IMR-90 (cell line): ENCODE results near the gene CHPF2. TPM values are rescaled to one million over a fixed set of nuclear protein-coding genes. Genes with fewer than 3 reads are reported as not detected.

ENCODE experiments used
- ATAC-seq: fragments of 200-7000 bp; cut with Tn5 transposase; 2 replicates; pipeline ENCODE4 v1.9.1; 2020; ENCODE audit warnings: low read depth, mild to moderate bottlenecking, moderate library complexity
- BruUV-seq: library from RNA; stranded (reverse); fragments of 400-500 nt; replicated peaks from 2 replicates; lab custom pipeline; 2021; lab: Mats Ljungman, UMichigan
- CTCF ChIA-PET: fragments of 300-600 bp; formaldehyde crosslinking; extraction: SDS; loops from one replicate; lab custom pipeline; 2021; ENCODE audit warnings: antibody characterized with exemption; lab: Yijun Ruan, JAX
- POLR2A ChIA-PET: fragments of 300-600 bp; sonication (Branson Sonifier 250); formaldehyde crosslinking; loops from one replicate; lab custom pipeline; 2022; ENCODE audit warnings: antibody characterized with exemption; ENCODE audit not compliant: unreplicated experiment; lab: Charles Lee
- DNase-seq: peaks from one replicate; pipeline ENCODE4 v3.0.0; 2013
- H2AFZ ChIP-seq: replicated peaks from 2 replicates; pipeline ENCODE3; 2013; ENCODE audit warnings: low read length, mild to moderate bottlenecking; ENCODE audit not compliant: poor library complexity
- H2AK5ac ChIP-seq: 2 replicates; pipeline ENCODE4 v1.6.1; 2013; ENCODE audit warnings: low read depth, low read length, inconsistent platforms
- H2AK9ac ChIP-seq: replicated peaks from 2 replicates; pipeline ENCODE3; 2013; ENCODE audit warnings: mild to moderate bottlenecking, low read depth, low read length, moderate library complexity; ENCODE audit not compliant: poor library complexity
- H2BK120ac ChIP-seq: 2 replicates; pipeline ENCODE4 v1.6.1; 2013; ENCODE audit warnings: low read depth, low read length, inconsistent platforms
- H2BK15ac ChIP-seq: 3 replicates; pipeline ENCODE4 v1.6.1; 2013; ENCODE audit warnings: low read depth, low read length, inconsistent platforms
- H2BK20ac ChIP-seq: 2 replicates; pipeline ENCODE4 v1.6.1; 2013; ENCODE audit warnings: low read depth, mild to moderate bottlenecking, inconsistent platforms, low read length, moderate library complexity
- H2BK5ac ChIP-seq: 2 replicates; pipeline ENCODE4 v1.6.1; 2013; ENCODE audit warnings: mild to moderate bottlenecking, low read depth, low read length, inconsistent platforms; ENCODE audit not compliant: poor library complexity, severe bottlenecking
- H3K14ac ChIP-seq: replicated peaks from 2 replicates; pipeline ENCODE4 v1.6.1; 2013; ENCODE audit warnings: low read depth, low read length, inconsistent platforms
- H3K18ac ChIP-seq: 2 replicates; pipeline ENCODE4 v1.6.1; 2013; ENCODE audit warnings: low read depth, low read length, control low read depth
- H3K23ac ChIP-seq: 2 replicates; pipeline ENCODE4 v1.6.1; 2013; ENCODE audit warnings: low read depth, low read length, inconsistent platforms
- H3K27ac ChIP-seq: 2 replicates; pipeline ENCODE4 v1.5.1; 2013; ENCODE audit warnings: mild to moderate bottlenecking, control low read depth, low read length; ENCODE audit not compliant: insufficient read depth
- H3K27me3 ChIP-seq: 2 replicates; pipeline ENCODE4 v1.6.1; 2013; ENCODE audit warnings: low read length; ENCODE audit not compliant: control insufficient read depth, insufficient read depth
- H3K36me3 ChIP-seq: 2 replicates; pipeline ENCODE4 v1.6.1; 2013; ENCODE audit warnings: low read length, mixed read lengths; ENCODE audit not compliant: control insufficient read depth, insufficient read depth
- H3K4ac ChIP-seq: 2 replicates; pipeline ENCODE4 v1.6.1; 2013; ENCODE audit warnings: low read depth, low read length, inconsistent platforms
- H3K4me1 ChIP-seq: 2 replicates; pipeline ENCODE4 v1.6.1; 2013; ENCODE audit warnings: low read length, mixed read lengths; ENCODE audit not compliant: control insufficient read depth, insufficient read depth
- H3K4me2 ChIP-seq: 2 replicates; pipeline ENCODE4 v1.6.1; 2013; ENCODE audit warnings: low read depth, mild to moderate bottlenecking, control low read depth, low read length, moderate library complexity
- H3K4me3 ChIP-seq: 2 replicates; pipeline ENCODE4 v1.5.1; 2013; ENCODE audit warnings: low read depth, mild to moderate bottlenecking, control low read depth, low read length, moderate library complexity; ENCODE audit not compliant: insufficient read depth
- H3K56ac ChIP-seq: 2 replicates; pipeline ENCODE4 v1.6.1; 2013; ENCODE audit warnings: low read length, inconsistent platforms; ENCODE audit not compliant: insufficient read depth; ENCODE audit errors: extremely low read depth
- H3K79me1 ChIP-seq, 2 experiments: 2 replicates each; pipeline ENCODE4 v1.6.1; 2013; ENCODE audit warnings: low read length in 2 of 2, inconsistent platforms in 1 of 2, low read depth in 1 of 2
- H3K9ac ChIP-seq: 2 replicates; pipeline ENCODE4 v1.6.1; 2013; ENCODE audit warnings: low read depth, low read length, control low read depth
- H3K9me1 ChIP-seq: 2 replicates; pipeline ENCODE4 v1.6.1; 2013; ENCODE audit warnings: low read length, inconsistent platforms; ENCODE audit not compliant: insufficient read depth
- H3K9me3 ChIP-seq: 2 replicates; pipeline ENCODE4 v1.6.1; 2013; ENCODE audit warnings: low read length; ENCODE audit not compliant: control insufficient read depth, insufficient read depth
- H4K20me1 ChIP-seq: 2 replicates; pipeline ENCODE4 v1.6.1; 2013; ENCODE audit warnings: low read length, inconsistent platforms; ENCODE audit not compliant: insufficient read depth
- H4K5ac ChIP-seq: 2 replicates; pipeline ENCODE4 v1.6.1; 2013; ENCODE audit warnings: mild to moderate bottlenecking, low read depth, low read length, control low read depth
- H4K8ac ChIP-seq, 2 experiments: 2 replicates each; pipeline ENCODE4 v1.6.1; 2013; ENCODE audit warnings: low read depth in 2 of 2, low read length in 2 of 2, control low read depth in 1 of 2, inconsistent platforms in 1 of 2
- H4K91ac ChIP-seq: 2 replicates; pipeline ENCODE4 v1.6.1; 2013; ENCODE audit warnings: low read depth, low read length, inconsistent platforms; ENCODE audit not compliant: insufficient read depth
- BHLHE40 ChIP-seq: fragments of 150-350 bp; IDR thresholded peaks from 2 replicates; pipeline ENCODE4 v1.6.1; 2016; ENCODE audit warnings: mild to moderate bottlenecking, low read depth, low read length
- CEBPB ChIP-seq: IDR thresholded peaks from 2 replicates; pipeline ENCODE4 v1.6.1; 2012; ENCODE audit warnings: low read depth, low read length, improper control_type of control experiment
- CHD1 ChIP-seq: IDR thresholded peaks from 2 replicates; pipeline ENCODE4 v1.6.1; 2012; ENCODE audit warnings: low read depth, low read length, improper control_type of control experiment
- CTCF ChIP-seq: conservative IDR thresholded peaks from 2 replicates; pipeline ENCODE4 v1.5.1; 2012; ENCODE audit warnings: mild to moderate bottlenecking, low read depth, low read length, improper control_type of control experiment
- ELK1 ChIP-seq: fragments of 150-350 bp; IDR thresholded peaks from 2 replicates; pipeline ENCODE4 v1.6.1; 2016; ENCODE audit warnings: low read depth, mild to moderate bottlenecking, low read length, moderate library complexity, borderline replicate concordance
- FOS ChIP-seq: fragments of 150-350 bp; IDR thresholded peaks from 2 replicates; pipeline ENCODE4 v1.6.1; 2016; ENCODE audit warnings: low read depth, low read length
- MAFK ChIP-seq: IDR thresholded peaks from 2 replicates; pipeline ENCODE4 v1.6.1; 2012; ENCODE audit warnings: low read depth, low read length, improper control_type of control experiment
- MAZ ChIP-seq: IDR thresholded peaks from 2 replicates; pipeline ENCODE4 v1.6.1; 2012; ENCODE audit warnings: low read depth, mild to moderate bottlenecking, low read length, improper control_type of control experiment, moderate library complexity, borderline replicate concordance
- MXI1 ChIP-seq: IDR thresholded peaks from 2 replicates; pipeline ENCODE4 v1.6.1; 2012; ENCODE audit warnings: low read depth, mild to moderate bottlenecking, low read length, moderate library complexity, borderline replicate concordance
- NFE2L2 ChIP-seq: fragments of 150-350 bp; IDR thresholded peaks from 2 replicates; pipeline ENCODE4 v1.6.1; 2016; ENCODE audit warnings: low read depth, mild to moderate bottlenecking, low read length
- POLR2A ChIP-seq: IDR thresholded peaks from 2 replicates; pipeline ENCODE4 v1.6.1; 2012; ENCODE audit warnings: mild to moderate bottlenecking, low read depth, low read length
- RAD21 ChIP-seq: IDR thresholded peaks from 2 replicates; pipeline ENCODE4 v1.6.1; 2012; ENCODE audit warnings: low read length, improper control_type of control experiment
- RCOR1 ChIP-seq: IDR thresholded peaks from 2 replicates; pipeline ENCODE4 v1.6.1; 2012; ENCODE audit warnings: mild to moderate bottlenecking, low read length, improper control_type of control experiment; ENCODE audit not compliant: insufficient replicate concordance
- RFX5 ChIP-seq: IDR thresholded peaks from 2 replicates; pipeline ENCODE4 v1.8.0; 2012; ENCODE audit warnings: low read depth, mild to moderate bottlenecking, low read length, moderate library complexity
- SMC3 ChIP-seq: fragments of 150-350 bp; IDR thresholded peaks from 2 replicates; pipeline ENCODE4 v1.6.1; 2016; ENCODE audit warnings: low read depth, mild to moderate bottlenecking, antibody characterized with exemption, low read length, moderate library complexity
- USF2 ChIP-seq: fragments of 150-350 bp; IDR thresholded peaks from 2 replicates; pipeline ENCODE4 v1.6.1; 2017; ENCODE audit warnings: mild to moderate bottlenecking, antibody characterized with exemption, low read length, low read depth
- WGBS, 2 experiments: methylation state at CpG; one replicate each; pipeline versions ENCODE4 v1.1.5 to v1.1.7; 2013; ENCODE audit warnings: missing lambda C conversion rate in 2 of 2; ENCODE audit not compliant: insufficient read length in 1 of 2; ENCODE audit errors: extremely low coverage in 2 of 2; 5-methylcytosine and 5-hydroxymethylcytosine counted together
- dilution Hi-C: fragments of 300-500 bp; cut with HindIII; formaldehyde crosslinking; loops from one replicate; pipeline ENCODE4 v1.14.3; 2018; ENCODE audit warnings: low sequenced_read_pairs; ENCODE audit not compliant: unreplicated experiment
- in situ Hi-C: fragments of 300-500 bp; cut with MboI; formaldehyde crosslinking; loops from 3 replicates; pipeline ENCODE4 v1.14.3; 2019; ENCODE audit warnings: low sequenced_read_pairs, inconsistent platforms, mixed read lengths
- intact Hi-C: fragments of 100-400 bp; cut with micrococcal nuclease; formaldehyde crosslinking; loops from 2 replicates; pipeline ENCODE4 v1.10.0; 2022
- polyA plus RNA-seq, 3 experiments: library from polyadenylated mRNA; depleted of rRNA; stranded (reverse); fragments of >200 nt; gene quantifications; 2 replicates each; pipeline ENCODE4 v1.2.3, GENCODE V29; 2012; ENCODE audit warnings: low replicate concordance in 1 of 3
- total RNA-seq: library from RNA; depleted of rRNA; stranded (reverse); fragments of >200 nt; gene quantifications from 2 replicates; pipeline ENCODE4 v1.2.3, GENCODE V29; 2012

CHPF2 gene
- total and polyA plus RNA-seq, 2 of the 4 experiments (the other 2 are of a cell fraction), result 26.2 to 77.0 TPM

- peak overlapping the region; percentile 70 for H3K27ac ChIP-seq
- H3K4me2 ChIP-seq, result peak overlapping the region; percentile 71
Measured at GRCh38 chr7:151251328-151251688, 19.0 kb downstream of the CHPF2 start.

More at GRCh38 chr7:151251328-151251688, 19.0 kb downstream of the CHPF2 start:
- no peaks in the 10 kb centered on the region; the same call in 1 of the 2 replicates for H3K27me3 ChIP-seq
- peak overlapping the region; percentile 74 for H3K4me3 ChIP-seq
- no peaks in the 10 kb centered on the region for H3K36me3 ChIP-seq
- H4K5ac ChIP-seq, result peak overlapping the region; percentile 53
- H3K9me3 ChIP-seq, result no peaks in the 10 kb centered on the region
- H2BK120ac ChIP-seq, result peak overlapping the region; percentile 33
- peak overlapping the region; percentile 66 for H3K4ac ChIP-seq
- no peak for TF ChIP-seq FOS
- TF ChIP-seq RAD21, result no peak
- no peak for TF ChIP-seq CEBPB
- TF ChIP-seq MXI1, result no peak
- TF ChIP-seq BHLHE40, result no peak
- TF ChIP-seq POLR2A, result no peak
- no peak for TF ChIP-seq USF2
- no peak for TF ChIP-seq CTCF
- no peak for TF ChIP-seq RCOR1
- TF ChIP-seq NFE2L2, result no peak
- TF ChIP-seq ELK1, result no peak
- no peak for TF ChIP-seq SMC3
- no peak for TF ChIP-seq MAFK
- no peak for TF ChIP-seq MAZ
- no peak for TF ChIP-seq CHD1
- no peak for TF ChIP-seq RFX5
- peak overlapping the region; percentile 49 for H3K56ac ChIP-seq
- intact Hi-C loops, result no loop called here
- DNase-seq (no peak), ATAC-seq (no peak)
- H2AK9ac ChIP-seq, result peak overlapping the region; percentile 78
- peaks cover 36% of the 10 kb centered on the region for H3K4me1 ChIP-seq
- no peaks in the 10 kb centered on the region for H4K20me1 ChIP-seq
- H2BK15ac ChIP-seq, result peak overlapping the region; percentile 88; the same call in 1 of the 3 replicates
- ChIA-PET CTCF (no interaction called here), POLR2A (interaction anchor here (0.7 to 1.4 kb wide), 2 partner anchors 19 to 71 kb away, joined by 3 to 4 read pairs; partner anchors contain the start of gene CHPF2)
- H4K91ac ChIP-seq, result peak overlapping the region; percentile 98
- peak overlapping the region; percentile 94 to 99 for H4K8ac ChIP-seq
- no CpG with 5 or more reads among the region's 19 CpGs for WGBS, 2 experiments
- dilution Hi-C loops, result no loop called here
- peak overlapping the region; percentile 95 for H2AFZ ChIP-seq
- H3K14ac ChIP-seq, result peak overlapping the region; percentile 27
- in situ Hi-C loops, result no loop called here
- H2AK5ac ChIP-seq, result peak overlapping the region; percentile 97
- no TSS peak for BruUV-seq
- peak overlapping the region; percentile 40 for H3K23ac ChIP-seq
- H3K9ac ChIP-seq, result peak overlapping the region; percentile 75
- no peak overlapping the region for H2BK20ac ChIP-seq
- peak overlapping the region; percentile 22 for H3K18ac ChIP-seq
- peak overlapping the region; percentile 72 for H2BK5ac ChIP-seq
- H3K79me1 ChIP-seq, result peaks cover 5 to 51% of the 10 kb centered on the region in 2 experiments; a peak in 3 of 4 replicates
- H3K9me1 ChIP-seq, result peaks cover 14% of the 10 kb centered on the region
